Esophagus muscularis mucosa (tissue), 4 donors: ENCODE measurements around the gene NR1I3.

Source experiments
- CTCF ChIP-seq, 3 experiments: fragments of 200-600 bp in 2 of 3; fragments of 450-650 bp in 1 of 3; sonication (generic) in 2 of 3; IDR thresholded peaks; one replicate each; pipeline ENCODE4 v1.5.1; 2017 to 2019; ENCODE audit warnings: antibody characterized with exemption in 3 of 3, mild to moderate bottlenecking in 2 of 3, moderate library complexity in 1 of 3
- EP300 ChIP-seq: sonication (generic); formaldehyde crosslinking; IDR thresholded peaks from one replicate; pipeline ENCODE4 v1.6.1; 2017; ENCODE audit warnings: antibody characterized with exemption
- POLR2A ChIP-seq: fragments of 450-650 bp; IDR thresholded peaks from one replicate; pipeline ENCODE4 v1.6.1; 2017; ENCODE audit warnings: antibody characterized with exemption, moderate library complexity, mild to moderate bottlenecking, low read depth
- POLR2AphosphoS5 ChIP-seq, 2 donors: sonication (generic); formaldehyde crosslinking; IDR thresholded peaks; one replicate each; pipeline ENCODE4 v1.6.1; 2017; ENCODE audit warnings: antibody characterized with exemption in 2 of 2

- TF ChIP-seq POLR2A: no peak
- no peak for TF ChIP-seq CTCF (IDR thresholded peaks at IDR 0.05)
- TF ChIP-seq POLR2AphosphoS5 (IDR thresholded peaks at IDR 0.05): no peak
- no peak for TF ChIP-seq EP300
These were observed 47.5 kb upstream of the NR1I3 start for GRCh38 chr1:161285521-161285920.
